GM20000 (cell line): Measurements from ENCODE around the gene BUB1.

Experiments
- DNase-seq: peaks from one replicate; pipeline ENCODE4 v3.0.0; 2012; ENCODE audit warnings: low spot score
- TF ChIP-seq, protein P1 (sequence below): IDR thresholded peaks from 2 replicates; pipeline ENCODE4 v1.5.1; 2012; ENCODE audit warnings: mild to moderate bottlenecking, control low read depth; ENCODE audit errors: extremely low read depth, missing control alignments

The BUB1 gene

GRCh38 chr2:110664135-110664534 lies 13.7 kb downstream of the BUB1 start:
- DNase-seq: no peak
- TF ChIP-seq, protein P1, sequence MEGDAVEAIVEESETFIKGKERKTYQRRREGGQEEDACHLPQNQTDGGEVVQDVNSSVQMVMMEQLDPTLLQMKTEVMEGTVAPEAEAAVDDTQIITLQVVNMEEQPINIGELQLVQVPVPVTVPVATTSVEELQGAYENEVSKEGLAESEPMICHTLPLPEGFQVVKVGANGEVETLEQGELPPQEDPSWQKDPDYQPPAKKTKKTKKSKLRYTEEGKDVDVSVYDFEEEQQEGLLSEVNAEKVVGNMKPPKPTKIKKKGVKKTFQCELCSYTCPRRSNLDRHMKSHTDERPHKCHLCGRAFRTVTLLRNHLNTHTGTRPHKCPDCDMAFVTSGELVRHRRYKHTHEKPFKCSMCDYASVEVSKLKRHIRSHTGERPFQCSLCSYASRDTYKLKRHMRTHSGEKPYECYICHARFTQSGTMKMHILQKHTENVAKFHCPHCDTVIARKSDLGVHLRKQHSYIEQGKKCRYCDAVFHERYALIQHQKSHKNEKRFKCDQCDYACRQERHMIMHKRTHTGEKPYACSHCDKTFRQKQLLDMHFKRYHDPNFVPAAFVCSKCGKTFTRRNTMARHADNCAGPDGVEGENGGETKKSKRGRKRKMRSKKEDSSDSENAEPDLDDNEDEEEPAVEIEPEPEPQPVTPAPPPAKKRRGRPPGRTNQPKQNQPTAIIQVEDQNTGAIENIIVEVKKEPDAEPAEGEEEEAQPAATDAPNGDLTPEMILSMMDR: no peak

GRCh38 chr2:110662560-110662959 lies 15.3 kb downstream of the BUB1 start:
- no peak for DNase-seq
- TF ChIP-seq, protein P1: no peak

- no peak for DNase-seq
- TF ChIP-seq, protein P1: no peak
Measured at GRCh38 chr2:110660558-110660957, 17.3 kb downstream of the BUB1 start.

DNA sequence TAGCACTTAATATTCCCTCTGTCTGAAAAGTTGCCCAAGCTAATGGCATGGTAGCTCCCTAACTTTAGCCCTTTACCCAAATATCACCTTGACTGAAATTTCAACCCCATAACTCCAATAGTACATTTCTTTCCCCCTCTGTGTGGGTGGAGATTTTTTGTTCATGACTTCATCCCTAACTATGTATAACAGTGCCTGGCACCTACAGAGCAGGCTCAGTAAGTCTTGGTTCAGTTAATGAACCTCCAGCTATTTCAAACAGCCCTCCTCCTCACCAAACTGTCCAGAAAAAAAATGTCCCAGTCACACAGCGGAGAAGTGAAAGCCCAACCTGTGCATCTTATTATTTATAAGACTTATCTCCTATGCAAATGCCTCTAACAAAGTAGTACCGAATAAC lies 18.6 kb downstream of the BUB1 start:
- TF ChIP-seq, protein P1: no peak
- no peak for DNase-seq

DNA sequence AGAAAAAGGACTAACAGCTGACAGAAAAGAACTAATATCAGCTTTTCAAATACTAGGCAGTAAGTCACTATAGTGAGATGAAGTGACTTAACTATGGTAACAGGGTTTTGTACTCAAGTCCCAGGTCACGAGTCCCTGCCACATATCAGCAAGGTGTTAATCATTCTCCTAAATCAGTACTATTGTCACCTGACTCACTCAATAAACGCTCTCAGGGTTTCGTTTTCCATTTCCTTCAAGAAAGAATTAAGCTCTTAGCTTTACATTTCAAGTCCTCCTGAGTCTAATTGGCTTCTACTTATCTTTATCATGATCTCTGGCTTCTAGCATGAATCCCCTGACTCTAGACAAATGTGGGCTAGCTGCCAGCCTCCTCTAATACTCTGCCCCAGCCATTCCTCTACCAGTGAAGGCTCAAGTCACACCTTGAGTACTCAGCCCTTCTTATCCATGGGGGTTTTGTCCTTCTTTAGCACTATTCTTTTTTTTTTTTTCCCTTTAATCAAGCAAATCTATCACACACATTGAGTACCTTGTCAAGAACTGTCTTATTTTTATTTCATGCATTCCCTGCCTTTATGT lies 20.0 kb downstream of the BUB1 start:
- TF ChIP-seq, protein P1: no peak
- no peak for DNase-seq

GRCh38 chr2:110655701-110656100 lies 22.2 kb downstream of the BUB1 start:
- TF ChIP-seq, protein P1: no peak
- no peak for DNase-seq

DNA sequence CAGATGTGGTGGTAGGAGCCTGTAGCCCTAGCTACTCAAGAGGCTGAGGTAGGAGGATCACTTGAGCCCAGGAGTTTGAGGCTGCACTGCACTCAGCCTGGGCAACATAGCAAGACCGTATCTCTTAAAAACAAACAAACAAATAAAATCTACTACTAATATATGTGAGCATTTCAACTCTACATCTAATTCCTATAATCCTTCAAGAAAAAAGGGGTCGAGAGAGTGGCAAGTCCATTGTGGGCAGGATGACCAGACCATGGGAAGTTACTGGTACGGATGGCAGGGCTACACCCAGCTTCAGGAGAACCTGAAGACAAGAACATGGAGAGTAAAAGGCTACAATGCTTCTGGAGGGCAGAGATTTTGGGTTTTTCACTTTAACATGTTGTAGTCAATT lies 24.0 kb downstream of the BUB1 start:
- TF ChIP-seq, protein P1: no peak

GRCh38 chr2:110650346-110650745 lies 27.5 kb downstream of the BUB1 start:
- DNase-seq: no peak
- TF ChIP-seq, protein P1: no peak

More for the DNA sequence above, 24.0 kb downstream of the BUB1 start:
- no peak for DNase-seq
